Right lobe of liver (tissue), 6 donors: ENCODE measurements around the gene C1orf210. TPM values are rescaled to one million over a fixed set of nuclear protein-coding genes. Genes with fewer than 3 reads are reported as not detected.

Source experiments
- ATAC-seq, 4 donors: fragments of 200-7000 bp; cut with Tn5 transposase; one replicate each; pipeline ENCODE4 v1.9.1; 2020; ENCODE audit warnings: mild to moderate bottlenecking in 4 of 4, moderate library complexity in 4 of 4
- DNase-seq, 3 donors: peaks; one replicate each; pipeline ENCODE4 v3.0.0-alpha.2; 2020
- H3K27ac ChIP-seq, 3 donors: fragments of 200-600 bp; one replicate each; pipeline ENCODE4 v1.8.0; 2022
- H3K27me3 ChIP-seq, 2 donors: fragments of 200-600 bp; one replicate each; pipeline ENCODE4 v1.8.0; 2022
- H3K36me3 ChIP-seq, 4 donors: fragments of 200-600 bp; sonication (generic) in 1 of 4; one replicate each; pipeline versions ENCODE4 v1.5.1 to v1.8.0; 2017 to 2022; ENCODE audit warnings: control low read depth in 1 of 4
- H3K4me1 ChIP-seq, 4 donors: fragments of 200-600 bp; sonication (generic) in 1 of 4; one replicate each; pipeline versions ENCODE4 v1.5.1 to v1.8.0; 2017 to 2022; ENCODE audit warnings: control low read depth in 1 of 4
- H3K4me3 ChIP-seq, 3 donors: fragments of 200-600 bp; one replicate each; pipeline ENCODE4 v1.8.0; 2022
- H3K9me3 ChIP-seq, 4 donors: fragments of 200-600 bp; sonication (generic) in 1 of 4; one replicate each; pipeline versions ENCODE4 v1.5.1 to v1.8.0; 2017 to 2022; ENCODE audit warnings: control low read depth in 1 of 4
- CTCF ChIP-seq, 4 donors: fragments of 200-600 bp in 3 of 4; fragments of 450-650 bp in 1 of 4; IDR thresholded peaks; one replicate each; pipeline versions ENCODE4 v1.5.1 to v1.8.0; 2016 to 2022; ENCODE audit warnings: antibody characterized with exemption in 4 of 4, mild to moderate bottlenecking in 2 of 4
- POLR2A ChIP-seq: fragments of 450-650 bp; IDR thresholded peaks from one replicate; pipeline ENCODE4 v1.6.1; 2017; ENCODE audit warnings: antibody characterized with exemption, mild to moderate bottlenecking
- WGBS: methylation state at CpG from one replicate; pipeline ENCODE4 v1.1.6; 2018; ENCODE audit warnings: low coverage, low lambda C conversion rate; ENCODE audit not compliant: insufficient coverage; ENCODE audit errors: missing lambda C conversion rate; 5-methylcytosine and 5-hydroxymethylcytosine counted together
- intact Hi-C, 2 donors: fragments of 100-400 bp; cut with DNase I; formaldehyde crosslinking; loops; one replicate each; pipeline versions ENCODE4 v1.11.2 to v1.14.1; 2022
- total RNA-seq, 6 experiments: library from RNA; depleted of rRNA in 2 of 6; stranded (reverse); fragments of >200 nt in 2 of 6; fragmentation: NEBNext Ultra II Directional in 3 of 6; extraction: Animal tissue kit (Norgen Biotek cat#: 25700) in 3 of 6; gene quantifications; one replicate each; pipeline versions ENCODE4 v1.1.0 to v1.2.4, GENCODE V29; 2016 to 2023
- donor health status: DM: no; HTN: yes; CAD: no.
- donor health status: DM: no; HTN: no; CAD: no.
- donor health status: DM: no; HTN: no; CAD: no.
- donor health status: DM: no; HTN: yes; CAD: no.
- donor health status: DM: no; HTN: yes; CAD: no.

The C1orf210 gene
- total RNA-seq, 6 experiments from 2014 or later = 0.58 to 2.7 (median 1.7) TPM

GRCh38 chr1:43280692-43281091, 4.7 kb downstream of the C1orf210 start:
- intact Hi-C loops = no loop called here
- H3K27ac ChIP-seq = no peak overlapping the region
- ATAC-seq = no peak
- peaks cover 0 to 63% (median 19%) of the 10 kb centered on the region in 4 donors for H3K4me1 ChIP-seq
- H3K36me3 ChIP-seq = no peaks in the 10 kb centered on the region
- 13% methylated on average over 1 of the region's 2 CpGs for WGBS
- no peaks in the 10 kb centered on the region for H3K27me3 ChIP-seq
- no peaks in the 10 kb centered on the region for H3K9me3 ChIP-seq
- TF ChIP-seq POLR2A (no peak), CTCF (IDR thresholded peaks at IDR 0.05) (no peak)
- peak in 1 of 3 donors; percentile 3 for DNase-seq
- no peak overlapping the region for H3K4me3 ChIP-seq

- H3K4me1 ChIP-seq = peaks cover 0 to 58% (median 19%) of the 10 kb centered on the region in 4 donors
- ATAC-seq (no peak), DNase-seq (peak in 1 of 3 donors; percentile 20)
- H3K4me3 ChIP-seq = no peak overlapping the region
- H3K9me3 ChIP-seq = no peaks in the 10 kb centered on the region
- no peaks in the 10 kb centered on the region for H3K27me3 ChIP-seq
- 67% methylated on average over 1 of the region's 6 CpGs for WGBS
- no peak for TF ChIP-seq CTCF (IDR thresholded peaks at IDR 0.05)
- no peak for TF ChIP-seq POLR2A
- H3K36me3 ChIP-seq = no peaks in the 10 kb centered on the region
- intact Hi-C loops = no loop called here
- H3K27ac ChIP-seq = no peak overlapping the region
Measured at GRCh38 chr1:43279666-43280065, 5.7 kb downstream of the C1orf210 start.

GRCh38 chr1:43279161-43279560, 6.2 kb downstream of the C1orf210 start:
- DNase-seq (peak in 1 of 3 donors; percentile 48), ATAC-seq (no peak)

GRCh38 chr1:43277116-43277876, 8.1 kb downstream of the C1orf210 start:
- Histone ChIP-seq H3K27ac (peak overlapping the region in 2 of 3 donors; percentile 77 to 87), H3K27me3 (no peaks in the 10 kb centered on the region), H3K9me3 (no peaks in the 10 kb centered on the region), H3K36me3 (no peaks in the 10 kb centered on the region), H3K4me1 (peaks cover 0 to 49% (median 15%) of the 10 kb centered on the region in 4 donors), H3K4me3 (peak overlapping the region in 1 of 3 donors; percentile 29)
- intact Hi-C loops = no loop called here
- TF ChIP-seq POLR2A = no peak
- no peak for TF ChIP-seq CTCF (IDR thresholded peaks at IDR 0.05)
- DNase-seq = peak; percentile 39 to 87 (median 79)
- 34% methylated on average over 2 of the region's 7 CpGs for WGBS
- ATAC-seq = peak; percentile 66 to 77 (median 74)

More at GRCh38 chr1:43279161-43279560, 6.2 kb downstream of the C1orf210 start:
- intact Hi-C loops = no loop called here
- Histone ChIP-seq H3K27me3 (no peaks in the 10 kb centered on the region), H3K27ac (no peak overlapping the region), H3K9me3 (no peaks in the 10 kb centered on the region), H3K4me1 (peaks cover 0 to 58% (median 19%) of the 10 kb centered on the region in 4 donors), H3K4me3 (no peak overlapping the region), H3K36me3 (no peaks in the 10 kb centered on the region)
- no CpG with 5 or more reads among the region's 5 CpGs for WGBS
- no peak for TF ChIP-seq POLR2A
- TF ChIP-seq CTCF (IDR thresholded peaks at IDR 0.05) = no peak
